CD14-positive monocyte (primary cell): ENCODE measurements around the gene CKS1B. TPM values are rescaled to one million over a fixed set of nuclear protein-coding genes. Genes with fewer than 3 reads are reported as not detected.

Experiments used
- DNase-seq, 3 donors: peaks; one replicate each; pipeline ENCODE4 v3.0.0-alpha.2; 2011 to 2022
- H2AFZ ChIP-seq: 2 replicates; pipeline ENCODE4 v1.6.0; 2012; ENCODE audit warnings: mild to moderate bottlenecking, low read depth, low read length, inconsistent platforms; ENCODE audit not compliant: insufficient read depth, poor library complexity, severe bottlenecking
- H3K27ac ChIP-seq, 2 donors: 1 replicate in 1 of 2; 2 replicates in 1 of 2; pipeline ENCODE4 v1.5.1; 2012 to 2013; ENCODE audit warnings: low read length in 2 of 2, control low read depth in 1 of 2, inconsistent platforms in 1 of 2, low read depth in 1 of 2, mild to moderate bottlenecking in 1 of 2
- H3K27me3 ChIP-seq, 2 donors: one replicate each; pipeline versions ENCODE4 v1.6.0 to v1.6.1; 2011 to 2013; ENCODE audit warnings: low read length in 2 of 2; ENCODE audit not compliant: control insufficient read depth in 2 of 2, insufficient read depth in 2 of 2
- H3K36me3 ChIP-seq, 2 donors: replicated peaks in 1 of 2; 1 replicate in 1 of 2; 2 replicates in 1 of 2; pipeline versions ENCODE4 v1.5.1 to v1.6.1; 2012 to 2013; ENCODE audit warnings: low read length in 2 of 2, control low read depth in 1 of 2, inconsistent platforms in 1 of 2, mild to moderate bottlenecking in 1 of 2; ENCODE audit not compliant: insufficient read depth in 2 of 2, control insufficient read depth in 1 of 2
- H3K4me1 ChIP-seq, 2 donors: 1 replicate in 1 of 2; 2 replicates in 1 of 2; pipeline versions ENCODE4 v1.5.1 to v1.6.1; 2012 to 2013; ENCODE audit warnings: low read length in 2 of 2, control low read depth in 1 of 2, inconsistent platforms in 1 of 2, mild to moderate bottlenecking in 1 of 2, moderate library complexity in 1 of 2; ENCODE audit not compliant: insufficient read depth in 2 of 2, control insufficient read depth in 1 of 2
- H3K4me2 ChIP-seq: replicated peaks from 2 replicates; pipeline ENCODE3; 2012; ENCODE audit warnings: low read length, moderate library complexity, mild to moderate bottlenecking; ENCODE audit not compliant: poor library complexity, severe bottlenecking; ENCODE audit errors: extremely low read depth
- H3K4me3 ChIP-seq, 3 experiments: fragments of 200-600 bp in 1 of 3; sonication (generic) in 1 of 3; replicated peaks in 1 of 3; 1 replicate in 2 of 3; 2 replicates in 1 of 3; pipeline ENCODE4 v1.5.1; 2011 to 2013; ENCODE audit warnings: low read length in 3 of 3, mild to moderate bottlenecking in 3 of 3, control low read depth in 2 of 3, low read depth in 2 of 3, inconsistent platforms in 1 of 3, moderate library complexity in 1 of 3
- H3K79me2 ChIP-seq: 2 replicates; pipeline ENCODE4 v1.6.0; 2012; ENCODE audit warnings: mild to moderate bottlenecking, control low read depth, inconsistent platforms, low read length, moderate library complexity; ENCODE audit not compliant: insufficient read depth
- H3K9ac ChIP-seq: 2 replicates; pipeline ENCODE4 v1.6.0; 2017; ENCODE audit warnings: low read length, mild to moderate bottlenecking; ENCODE audit not compliant: insufficient read depth, poor library complexity, severe bottlenecking
- H3K9me3 ChIP-seq, 2 donors: replicated peaks in 1 of 2; 1 replicate in 1 of 2; 2 replicates in 1 of 2; pipeline versions ENCODE4 v1.5.1 to v1.6.1; 2012 to 2013; ENCODE audit warnings: low read length in 2 of 2, control low read depth in 1 of 2; ENCODE audit not compliant: control insufficient read depth in 1 of 2, insufficient read depth in 1 of 2
- H4K20me1 ChIP-seq: 2 replicates; pipeline ENCODE4 v1.6.0; 2012; ENCODE audit warnings: mild to moderate bottlenecking, low read length, control low read depth, moderate library complexity; ENCODE audit not compliant: insufficient read depth
- H3K27ac Mint-ChIP-seq, 7 donors: one replicate each; pipeline ENCODE4 v1.8.0; 2020; ENCODE audit warnings: mild to moderate bottlenecking in 7 of 7, mixed read lengths in 7 of 7, moderate library complexity in 6 of 7, inconsistent platforms in 2 of 7
- H3K27me3 Mint-ChIP-seq, 3 donors: one replicate each; pipeline ENCODE4 v1.8.0; 2021 to 2022; ENCODE audit warnings: low read depth in 3 of 3, mild to moderate bottlenecking in 3 of 3, mixed read lengths in 3 of 3, moderate library complexity in 3 of 3, inconsistent platforms in 1 of 3
- H3K36me3 Mint-ChIP-seq, 2 donors: one replicate each; pipeline ENCODE4 v1.8.0; 2020; ENCODE audit warnings: mixed read lengths in 2 of 2, inconsistent platforms in 1 of 2, mild to moderate bottlenecking in 1 of 2
- H3K4me1 Mint-ChIP-seq: one replicate; pipeline ENCODE4 v1.8.0; 2020; ENCODE audit warnings: mild to moderate bottlenecking, mixed read lengths
- H3K4me3 Mint-ChIP-seq, 2 donors: one replicate each; pipeline ENCODE4 v1.8.0; 2020; ENCODE audit warnings: mild to moderate bottlenecking in 2 of 2, mixed read lengths in 2 of 2, moderate library complexity in 1 of 2
- H3K9me3 Mint-ChIP-seq, 7 donors: one replicate each; pipeline ENCODE4 v1.8.0; 2020 to 2022; ENCODE audit warnings: mixed read lengths in 7 of 7, mild to moderate bottlenecking in 6 of 7, moderate library complexity in 6 of 7, inconsistent platforms in 2 of 7
- CTCF ChIP-seq: fragments of 200-600 bp; IDR thresholded peaks from one replicate; pipeline ENCODE4 v1.8.0; 2022; ENCODE audit warnings: antibody characterized with exemption, mild to moderate bottlenecking
- WGBS: methylation state at CpG from one replicate; pipeline ENCODE4 v1.1.5; 2013; ENCODE audit warnings: missing lambda C conversion rate; ENCODE audit not compliant: insufficient coverage; 5-methylcytosine and 5-hydroxymethylcytosine counted together
- intact Hi-C, 2 donors: fragments of 100-400 bp; cut with micrococcal nuclease; formaldehyde crosslinking; loops; one replicate each; pipeline versions ENCODE4 v1.15.0 to v1.15.1; 2023
- polyA plus RNA-seq, 3 donors: library from polyadenylated mRNA; depleted of rRNA in 1 of 3; unstranded in 2 of 3; stranded (reverse) in 1 of 3; fragments of 300-500 nt in 2 of 3; fragments of >200 nt in 1 of 3; fragmentation: Illumina TruSeq in 2 of 3; gene quantifications; 1 replicate in 2 of 3; 2 replicates in 1 of 3; pipeline ENCODE4 v1.2.3, GENCODE V29; 2012 to 2021

Gene CKS1B
- polyA plus RNA-seq, 3 donors: 9.4 to 22.6 (median 18.0) TPM

GRCh38 chr1:154978360-154978759, 3.9 kb downstream of the CKS1B start:
- no peaks in the 10 kb centered on the region for H3K27me3 ChIP-seq
- H3K9ac ChIP-seq: no peak overlapping the region
- H3K27ac ChIP-seq: peak overlapping the region in 1 of 2 donors; percentile 54
- peaks cover 21 to 27% of the 10 kb centered on the region in 2 donors for H3K4me1 ChIP-seq
- Mint-ChIP-seq H3K27ac (peak overlapping the region in 2 of 7 donors; percentile 43 to 61), H3K4me1 (peaks cover 8% of the 10 kb centered on the region), H3K4me3 (no peak overlapping the region), H3K27me3 (no peaks in the 10 kb centered on the region), H3K36me3 (peaks cover 0 to 11% of the 10 kb centered on the region in 2 donors), H3K9me3 (peaks cover 0 to 2% (median 0%) of the 10 kb centered on the region in 7 donors)
- H2AFZ ChIP-seq: no peak overlapping the region
- DNase-seq: no peak
- no peak overlapping the region for H3K4me2 ChIP-seq
- H3K36me3 ChIP-seq: no peaks in the 10 kb centered on the region
- intact Hi-C loops: no loop called here
- WGBS: no CpG with 5 or more reads among the region's 3 CpGs
- H4K20me1 ChIP-seq: peaks cover 2% of the 10 kb centered on the region
- TF ChIP-seq CTCF: no peak
- no peaks in the 10 kb centered on the region for H3K9me3 ChIP-seq
- peaks cover 60% of the 10 kb centered on the region for H3K79me2 ChIP-seq
- no peak overlapping the region for H3K4me3 ChIP-seq

GRCh38 chr1:154982341-154982740, 7.9 kb downstream of the CKS1B start:
- Mint-ChIP-seq H3K4me1 (peaks cover 12% of the 10 kb centered on the region), H3K36me3 (peaks cover 0 to 17% of the 10 kb centered on the region in 2 donors), H3K27ac (peak overlapping the region in 1 of 7 donors; percentile 7), H3K27me3 (no peaks in the 10 kb centered on the region), H3K4me3 (no peak overlapping the region), H3K9me3 (peaks cover 0 to 2% (median 0%) of the 10 kb centered on the region in 7 donors)
- H3K79me2 ChIP-seq: peaks cover 64% of the 10 kb centered on the region
- H2AFZ ChIP-seq: peak overlapping the region; percentile 76
- H3K9ac ChIP-seq: no peak overlapping the region
- H3K4me1 ChIP-seq: peaks cover 21 to 27% of the 10 kb centered on the region in 2 donors
- H3K4me3 ChIP-seq: peak overlapping the region in 1 of 3 experiments; percentile 97
- whole genome bisulfite sequencing: 100% methylated on average over 1 of the region's 6 CpGs
- peak overlapping the region in 1 of 2 donors; percentile 13 for H3K27ac ChIP-seq
- TF ChIP-seq CTCF: no peak
- DNase-seq: no peak
- peak overlapping the region; percentile 94 for H3K4me2 ChIP-seq
- H4K20me1 ChIP-seq: peaks cover 10% of the 10 kb centered on the region
- peaks cover 0 to 2% of the 10 kb centered on the region in 2 donors for H3K36me3 ChIP-seq
- no peaks in the 10 kb centered on the region for H3K27me3 ChIP-seq
- intact Hi-C loops: loop anchor here in 1 of 2 donors (5.0 kb wide), 1 partner anchor 35 kb away; no protein-coding TSS in a partner anchor
- no peaks in the 10 kb centered on the region for H3K9me3 ChIP-seq
